ENCODE data around the gene P3H3.

P3H3 gene

DNA sequence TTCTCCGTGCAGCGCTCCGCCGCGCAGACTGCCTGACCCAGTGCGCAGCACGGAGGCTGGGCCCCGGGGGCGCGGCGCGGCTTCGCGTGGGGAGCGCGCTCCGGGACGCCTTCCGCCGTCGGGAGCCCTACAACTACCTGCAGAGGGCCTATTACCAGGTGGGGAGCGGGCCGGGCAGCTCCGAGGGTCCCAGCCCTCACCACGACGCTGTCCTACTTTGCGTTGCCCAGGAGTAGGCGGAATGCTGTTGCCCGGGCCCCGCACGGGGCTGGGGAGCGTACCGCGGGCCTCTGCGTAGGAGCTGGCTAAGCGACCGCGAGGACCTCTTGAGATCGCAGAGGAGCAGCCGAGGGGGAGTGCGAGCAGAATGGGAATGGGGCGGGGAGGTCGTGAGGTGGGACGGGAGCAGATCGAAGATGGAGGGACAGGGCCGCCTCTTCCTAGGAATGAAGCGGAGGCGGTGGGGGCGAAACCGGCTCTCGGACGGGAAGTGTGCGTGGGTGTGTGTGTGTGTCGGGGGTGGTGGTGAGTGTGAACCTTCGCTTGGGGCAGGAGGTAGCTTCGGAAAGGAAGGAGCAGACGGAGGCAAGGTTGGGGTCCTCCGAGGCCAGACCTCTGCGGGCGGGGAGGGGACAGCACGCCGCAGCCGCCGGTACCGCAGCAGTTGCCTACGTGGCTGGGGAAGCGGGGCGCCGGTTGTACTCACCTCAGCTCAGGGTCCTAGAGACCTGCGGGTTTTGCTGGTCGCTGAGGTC, 751 bp downstream of the P3H3 start (continued):
- TF ChIP-seq, protein P1, sequence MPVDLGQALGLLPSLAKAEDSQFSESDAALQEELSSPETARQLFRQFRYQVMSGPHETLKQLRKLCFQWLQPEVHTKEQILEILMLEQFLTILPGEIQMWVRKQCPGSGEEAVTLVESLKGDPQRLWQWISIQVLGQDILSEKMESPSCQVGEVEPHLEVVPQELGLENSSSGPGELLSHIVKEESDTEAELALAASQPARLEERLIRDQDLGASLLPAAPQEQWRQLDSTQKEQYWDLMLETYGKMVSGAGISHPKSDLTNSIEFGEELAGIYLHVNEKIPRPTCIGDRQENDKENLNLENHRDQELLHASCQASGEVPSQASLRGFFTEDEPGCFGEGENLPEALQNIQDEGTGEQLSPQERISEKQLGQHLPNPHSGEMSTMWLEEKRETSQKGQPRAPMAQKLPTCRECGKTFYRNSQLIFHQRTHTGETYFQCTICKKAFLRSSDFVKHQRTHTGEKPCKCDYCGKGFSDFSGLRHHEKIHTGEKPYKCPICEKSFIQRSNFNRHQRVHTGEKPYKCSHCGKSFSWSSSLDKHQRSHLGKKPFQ (tag by site-specific recombination; IDR thresholded peaks at IDR 0.05), result peak; percentile 97
- TF ChIP-seq ZNF626 (tag by site-specific recombination; IDR thresholded peaks at IDR 0.05), result no peak
- no peak; the same call in 1 of the 2 replicates for TF ChIP-seq GFI1B (tag by site-specific recombination; IDR thresholded peaks at IDR 0.05)
- TF ChIP-seq ZNF544 (tag by site-specific recombination; IDR thresholded peaks at IDR 0.05), result no peak
- TF ChIP-seq, protein P2, sequence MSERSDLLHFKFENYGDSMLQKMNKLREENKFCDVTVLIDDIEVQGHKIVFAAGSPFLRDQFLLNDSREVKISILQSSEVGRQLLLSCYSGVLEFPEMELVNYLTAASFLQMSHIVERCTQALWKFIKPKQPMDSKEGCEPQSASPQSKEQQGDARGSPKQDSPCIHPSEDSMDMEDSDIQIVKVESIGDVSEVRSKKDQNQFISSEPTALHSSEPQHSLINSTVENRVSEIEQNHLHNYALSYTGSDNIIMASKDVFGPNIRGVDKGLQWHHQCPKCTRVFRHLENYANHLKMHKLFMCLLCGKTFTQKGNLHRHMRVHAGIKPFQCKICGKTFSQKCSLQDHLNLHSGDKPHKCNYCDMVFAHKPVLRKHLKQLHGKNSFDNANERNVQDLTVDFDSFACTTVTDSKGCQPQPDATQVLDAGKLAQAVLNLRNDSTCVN (tag by site-specific recombination; optimal IDR thresholded peaks at IDR 0.05), result peak; percentile 94
- no peak for TF ChIP-seq MEIS1 (CRISPR knock-in tag; IDR thresholded peaks at IDR 0.05; ENCODE audit: borderline replicate concordance)
- no peak for TF ChIP-seq ZFP3 (tag by site-specific recombination; IDR thresholded peaks at IDR 0.05; ENCODE audit: low read depth)
- TF ChIP-seq, protein P3, sequence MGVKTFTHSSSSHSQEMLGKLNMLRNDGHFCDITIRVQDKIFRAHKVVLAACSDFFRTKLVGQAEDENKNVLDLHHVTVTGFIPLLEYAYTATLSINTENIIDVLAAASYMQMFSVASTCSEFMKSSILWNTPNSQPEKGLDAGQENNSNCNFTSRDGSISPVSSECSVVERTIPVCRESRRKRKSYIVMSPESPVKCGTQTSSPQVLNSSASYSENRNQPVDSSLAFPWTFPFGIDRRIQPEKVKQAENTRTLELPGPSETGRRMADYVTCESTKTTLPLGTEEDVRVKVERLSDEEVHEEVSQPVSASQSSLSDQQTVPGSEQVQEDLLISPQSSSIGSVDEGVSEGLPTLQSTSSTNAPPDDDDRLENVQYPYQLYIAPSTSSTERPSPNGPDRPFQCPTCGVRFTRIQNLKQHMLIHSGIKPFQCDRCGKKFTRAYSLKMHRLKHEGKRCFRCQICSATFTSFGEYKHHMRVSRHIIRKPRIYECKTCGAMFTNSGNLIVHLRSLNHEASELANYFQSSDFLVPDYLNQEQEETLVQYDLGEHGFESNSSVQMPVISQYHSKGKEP (tag by site-specific recombination; IDR thresholded peaks at IDR 0.05), result no peak
- TF ChIP-seq, protein P4, sequence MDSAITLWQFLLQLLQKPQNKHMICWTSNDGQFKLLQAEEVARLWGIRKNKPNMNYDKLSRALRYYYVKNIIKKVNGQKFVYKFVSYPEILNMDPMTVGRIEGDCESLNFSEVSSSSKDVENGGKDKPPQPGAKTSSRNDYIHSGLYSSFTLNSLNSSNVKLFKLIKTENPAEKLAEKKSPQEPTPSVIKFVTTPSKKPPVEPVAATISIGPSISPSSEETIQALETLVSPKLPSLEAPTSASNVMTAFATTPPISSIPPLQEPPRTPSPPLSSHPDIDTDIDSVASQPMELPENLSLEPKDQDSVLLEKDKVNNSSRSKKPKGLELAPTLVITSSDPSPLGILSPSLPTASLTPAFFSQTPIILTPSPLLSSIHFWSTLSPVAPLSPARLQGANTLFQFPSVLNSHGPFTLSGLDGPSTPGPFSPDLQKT (IDR thresholded peaks at IDR 0.05; ENCODE audit: borderline replicate concordance, low read depth, low read length), result no peak
- TF ChIP-seq ZNF654 (tag by site-specific recombination; IDR thresholded peaks at IDR 0.05; ENCODE audit: low read depth), result no peak
- no peak for TF ChIP-seq ZNF664 (tag by site-specific recombination; IDR thresholded peaks at IDR 0.05)
- TF ChIP-seq ZNF121 (tag by site-specific recombination; IDR thresholded peaks at IDR 0.05), result 0 out of 2 replicates have a peak, but pooled peaks have one; percentile 27
- no peak for TF ChIP-seq ZNF324 (tag by site-specific recombination; IDR thresholded peaks at IDR 0.05)
- peak; percentile 73 for TF ChIP-seq SP3 (tag by site-specific recombination; IDR thresholded peaks at IDR 0.05)
- TF ChIP-seq ZSCAN16 (tag by site-specific recombination; IDR thresholded peaks at IDR 0.05), result no peak
- TF ChIP-seq, protein P5, sequence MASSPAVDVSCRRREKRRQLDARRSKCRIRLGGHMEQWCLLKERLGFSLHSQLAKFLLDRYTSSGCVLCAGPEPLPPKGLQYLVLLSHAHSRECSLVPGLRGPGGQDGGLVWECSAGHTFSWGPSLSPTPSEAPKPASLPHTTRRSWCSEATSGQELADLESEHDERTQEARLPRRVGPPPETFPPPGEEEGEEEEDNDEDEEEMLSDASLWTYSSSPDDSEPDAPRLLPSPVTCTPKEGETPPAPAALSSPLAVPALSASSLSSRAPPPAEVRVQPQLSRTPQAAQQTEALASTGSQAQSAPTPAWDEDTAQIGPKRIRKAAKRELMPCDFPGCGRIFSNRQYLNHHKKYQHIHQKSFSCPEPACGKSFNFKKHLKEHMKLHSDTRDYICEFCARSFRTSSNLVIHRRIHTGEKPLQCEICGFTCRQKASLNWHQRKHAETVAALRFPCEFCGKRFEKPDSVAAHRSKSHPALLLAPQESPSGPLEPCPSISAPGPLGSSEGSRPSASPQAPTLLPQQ (tag by site-specific recombination; IDR thresholded peaks at IDR 0.05), result 0 out of 2 replicates have a peak, but pooled peaks have one; percentile 59
- TF ChIP-seq ZNF549 (tag by site-specific recombination; IDR thresholded peaks at IDR 0.05), result no peak
- TF ChIP-seq ZIC2 (tag by site-specific recombination; IDR thresholded peaks at IDR 0.05), result peak; percentile 81
- peak; percentile 89 for TF ChIP-seq ZNF600 (tag by site-specific recombination; IDR thresholded peaks at IDR 0.05)
- TF ChIP-seq ZNF335 (tag by site-specific recombination; conservative IDR thresholded peaks at IDR 0.05), result peak; percentile 99
- TF ChIP-seq, protein P6, sequence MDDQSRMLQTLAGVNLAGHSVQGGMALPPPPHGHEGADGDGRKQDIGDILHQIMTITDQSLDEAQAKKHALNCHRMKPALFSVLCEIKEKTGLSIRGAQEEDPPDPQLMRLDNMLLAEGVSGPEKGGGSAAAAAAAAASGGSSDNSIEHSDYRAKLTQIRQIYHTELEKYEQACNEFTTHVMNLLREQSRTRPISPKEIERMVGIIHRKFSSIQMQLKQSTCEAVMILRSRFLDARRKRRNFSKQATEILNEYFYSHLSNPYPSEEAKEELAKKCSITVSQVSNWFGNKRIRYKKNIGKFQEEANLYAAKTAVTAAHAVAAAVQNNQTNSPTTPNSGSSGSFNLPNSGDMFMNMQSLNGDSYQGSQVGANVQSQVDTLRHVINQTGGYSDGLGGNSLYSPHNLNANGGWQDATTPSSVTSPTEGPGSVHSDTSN (CRISPR knock-in tag; IDR thresholded peaks at IDR 0.05), result no peak; the same call in 1 of the 2 replicates
- TF ChIP-seq, protein P7, sequence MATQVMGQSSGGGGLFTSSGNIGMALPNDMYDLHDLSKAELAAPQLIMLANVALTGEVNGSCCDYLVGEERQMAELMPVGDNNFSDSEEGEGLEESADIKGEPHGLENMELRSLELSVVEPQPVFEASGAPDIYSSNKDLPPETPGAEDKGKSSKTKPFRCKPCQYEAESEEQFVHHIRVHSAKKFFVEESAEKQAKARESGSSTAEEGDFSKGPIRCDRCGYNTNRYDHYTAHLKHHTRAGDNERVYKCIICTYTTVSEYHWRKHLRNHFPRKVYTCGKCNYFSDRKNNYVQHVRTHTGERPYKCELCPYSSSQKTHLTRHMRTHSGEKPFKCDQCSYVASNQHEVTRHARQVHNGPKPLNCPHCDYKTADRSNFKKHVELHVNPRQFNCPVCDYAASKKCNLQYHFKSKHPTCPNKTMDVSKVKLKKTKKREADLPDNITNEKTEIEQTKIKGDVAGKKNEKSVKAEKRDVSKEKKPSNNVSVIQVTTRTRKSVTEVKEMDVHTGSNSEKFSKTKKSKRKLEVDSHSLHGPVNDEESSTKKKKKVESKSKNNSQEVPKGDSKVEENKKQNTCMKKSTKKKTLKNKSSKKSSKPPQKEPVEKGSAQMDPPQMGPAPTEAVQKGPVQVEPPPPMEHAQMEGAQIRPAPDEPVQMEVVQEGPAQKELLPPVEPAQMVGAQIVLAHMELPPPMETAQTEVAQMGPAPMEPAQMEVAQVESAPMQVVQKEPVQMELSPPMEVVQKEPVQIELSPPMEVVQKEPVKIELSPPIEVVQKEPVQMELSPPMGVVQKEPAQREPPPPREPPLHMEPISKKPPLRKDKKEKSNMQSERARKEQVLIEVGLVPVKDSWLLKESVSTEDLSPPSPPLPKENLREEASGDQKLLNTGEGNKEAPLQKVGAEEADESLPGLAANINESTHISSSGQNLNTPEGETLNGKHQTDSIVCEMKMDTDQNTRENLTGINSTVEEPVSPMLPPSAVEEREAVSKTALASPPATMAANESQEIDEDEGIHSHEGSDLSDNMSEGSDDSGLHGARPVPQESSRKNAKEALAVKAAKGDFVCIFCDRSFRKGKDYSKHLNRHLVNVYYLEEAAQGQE (tag by site-specific recombination; IDR thresholded peaks at IDR 0.05), result peak; percentile 59; the same call in 1 of the 2 replicates
- peak; percentile 90 for TF ChIP-seq ZNF391 (tag by site-specific recombination; IDR thresholded peaks at IDR 0.05; ENCODE audit: borderline replicate concordance, low read depth)
- peak; percentile 39 for TF ChIP-seq ZNF629 (tag by site-specific recombination; IDR thresholded peaks at IDR 0.05)
- peak; percentile 100 for TF ChIP-seq ZFHX2 (tag by site-specific recombination; conservative IDR thresholded peaks at IDR 0.05)
- no peak for TF ChIP-seq ZNF776 (tag by site-specific recombination; IDR thresholded peaks at IDR 0.05; ENCODE audit: borderline replicate concordance)
